Amniotic epithelial cell (primary cell): ENCODE results near the gene LINGO1.
A peak's percentile ranks its signal among the peaks of the same experiment; 100 is the strongest.

Source experiments
- DNase-seq: peaks from one replicate; pipeline ENCODE4 v3.0.0-alpha.2; 2010; ENCODE audit warnings: low read depth

The LINGO1 gene

GRCh38 chr15:77632534-77633133 lies at the start of gene LINGO1:
LINGO1 (minus strand) TSS chr15:77632912; CDS start chr15:77632315, 597 bp downstream.
- peak; percentile 21 for DNase-seq

- DNase-seq, result no peak
Observed at GRCh38 chr15:77681362-77681761, 48.6 kb upstream of the LINGO1 start.

GRCh38 chr15:77676569-77677375 lies 44.1 kb upstream of the LINGO1 start:
- DNase-seq, result no peak

GRCh38 chr15:77675806-77676415 lies 43.2 kb upstream of the LINGO1 start:
- DNase-seq, result no peak

GRCh38 chr15:77674327-77674726 lies 41.6 kb upstream of the LINGO1 start:
- DNase-seq, result no peak

GRCh38 chr15:77673866-77674265 lies 41.2 kb upstream of the LINGO1 start:
- no peak for DNase-seq

- DNase-seq, result no peak
Observed at GRCh38 chr15:77672135-77672534, 39.4 kb upstream of the LINGO1 start.

- no peak for DNase-seq
Observed at GRCh38 chr15:77671362-77672056, 38.8 kb upstream of the LINGO1 start.

- DNase-seq, result no peak
Observed at GRCh38 chr15:77670558-77671361, 38.0 kb upstream of the LINGO1 start.

GRCh38 chr15:77669896-77670295 lies 37.2 kb upstream of the LINGO1 start:
- DNase-seq, result no peak

- DNase-seq, result no peak
Observed at GRCh38 chr15:77667338-77668234, 34.9 kb upstream of the LINGO1 start.

GRCh38 chr15:77666296-77666660 lies 33.6 kb upstream of the LINGO1 start:
- no peak for DNase-seq

- no peak for DNase-seq
Observed at GRCh38 chr15:77665530-77666295, 33.0 kb upstream of the LINGO1 start.

- no peak for DNase-seq
Observed at GRCh38 chr15:77664428-77664827, 31.7 kb upstream of the LINGO1 start.

- no peak for DNase-seq
Observed at GRCh38 chr15:77663256-77663655, 30.5 kb upstream of the LINGO1 start.

- peak; percentile 46 for DNase-seq
Observed at GRCh38 chr15:77659350-77660321, 26.9 kb upstream of the LINGO1 start.

- DNase-seq, result no peak
Observed at GRCh38 chr15:77658304-77658703, 25.6 kb upstream of the LINGO1 start.

GRCh38 chr15:77657634-77658238 lies 25.0 kb upstream of the LINGO1 start:
- DNase-seq, result no peak
